Omental fat pad (tissue), 4 donors: ENCODE results near the gene CCDC85C. TPM values are rescaled to one million over a fixed set of nuclear protein-coding genes. Genes with fewer than 3 reads are reported as not detected.
A peak's percentile ranks its signal among the peaks of the same experiment; 100 is the strongest.

Experiments used
- ATAC-seq: fragments of 150-250 bp; one replicate; pipeline ENCODE4 v1.9.1; 2016; ENCODE audit warnings: mild to moderate bottlenecking, moderate library complexity; ENCODE audit not compliant: low FRiP score
- DNase-seq: peaks from one replicate; pipeline ENCODE4 v3.0.0-alpha.2; 2019; ENCODE audit warnings: low spot score
- CTCF ChIP-seq, 3 donors: fragments of 450-650 bp; IDR thresholded peaks; one replicate each; pipeline ENCODE4 v1.5.1; 2016 to 2017; ENCODE audit warnings: antibody characterized with exemption in 3 of 3, mild to moderate bottlenecking in 3 of 3, moderate library complexity in 2 of 3
- total RNA-seq, 4 donors: library from RNA; depleted of rRNA; stranded (reverse); fragments of >200 nt; gene quantifications; one replicate each; pipeline ENCODE4 v1.1.0, GENCODE V29; 2016

The CCDC85C gene
- total RNA-seq, 4 donors from 2014 or later: 3.3 to 17.7 (median 8.3) TPM

DNA sequence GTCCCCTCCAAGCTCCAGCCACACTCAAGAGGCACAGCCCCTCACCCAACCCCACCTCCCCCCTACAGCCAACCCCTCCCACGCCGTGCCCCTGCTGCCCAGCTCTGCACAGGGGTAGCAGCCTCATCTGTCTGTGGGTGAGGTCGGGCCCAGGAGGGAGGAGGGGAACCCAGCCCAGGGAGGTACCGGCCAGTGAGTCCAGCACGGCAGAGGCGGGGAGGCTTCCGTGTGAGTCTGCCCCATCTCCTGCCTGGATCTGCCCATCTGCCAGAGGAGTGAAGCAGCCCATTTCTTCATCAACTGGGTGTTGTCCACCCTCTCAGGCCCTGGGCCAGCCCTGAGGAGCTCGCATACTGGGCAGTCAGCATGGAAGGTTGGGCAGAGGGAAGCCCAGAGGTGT is 68.6 kb downstream of the CCDC85C start:
- DNase-seq (no peak), ATAC-seq (peak; percentile 81)
- TF ChIP-seq CTCF (IDR thresholded peaks at IDR 0.05): no peak

- ATAC-seq (peak; percentile 53), DNase-seq (no peak)
- TF ChIP-seq CTCF (IDR thresholded peaks at IDR 0.05): no peak
These were observed 69.1 kb downstream of the CCDC85C start for GRCh38 chr14:99534863-99535262.

DNA sequence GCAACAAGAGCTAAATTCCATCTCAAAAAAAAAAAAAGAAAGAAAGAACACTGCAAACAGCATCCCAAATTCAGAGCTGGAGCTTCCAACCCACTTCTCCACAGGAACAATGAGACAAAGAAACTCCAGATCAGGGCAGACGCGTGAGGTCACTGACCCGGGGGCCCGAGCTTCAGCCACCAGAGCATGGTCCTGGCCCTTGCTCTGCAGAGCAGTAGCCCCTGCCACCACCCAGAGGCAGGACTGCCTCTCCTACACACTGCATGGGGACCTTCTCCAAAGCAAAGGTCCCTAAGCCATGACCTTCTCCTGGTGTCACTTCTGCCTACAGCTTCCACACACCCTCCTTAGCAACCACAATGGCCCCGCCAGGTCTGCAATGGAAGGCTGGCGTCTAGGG is 69.7 kb downstream of the CCDC85C start:
- no peak for TF ChIP-seq CTCF (IDR thresholded peaks at IDR 0.05)
- no peak for ATAC-seq
- no peak for DNase-seq

DNA sequence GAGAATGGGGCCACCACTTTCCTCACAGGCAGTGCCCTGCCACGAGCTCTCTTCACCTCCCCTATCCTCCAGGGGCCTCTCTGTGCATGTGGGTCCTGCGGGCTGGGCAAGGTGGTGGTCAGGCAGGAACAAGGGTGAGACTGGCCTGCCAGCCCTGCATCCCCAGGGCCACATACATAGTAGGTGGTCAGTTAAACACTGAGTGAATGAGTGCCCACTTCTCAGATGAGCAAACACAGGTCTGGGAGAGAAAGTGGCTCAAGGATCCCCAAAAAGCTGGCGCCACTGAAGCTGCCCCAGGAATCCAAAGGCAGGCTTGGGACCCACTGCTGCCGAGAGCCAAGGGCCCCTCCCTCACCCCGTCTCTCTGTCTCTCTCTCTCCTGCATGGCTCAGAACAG is 71.7 kb downstream of the CCDC85C start:
- no peak for DNase-seq

GRCh38 chr14:99531251-99532096 is 72.5 kb downstream of the CCDC85C start:
- no peak for DNase-seq
- no peak for ATAC-seq
- TF ChIP-seq CTCF (IDR thresholded peaks at IDR 0.05): no peak

More for the DNA sequence above, 71.7 kb downstream of the CCDC85C start:
- TF ChIP-seq CTCF (IDR thresholded peaks at IDR 0.05): no peak
- no peak for ATAC-seq

GRCh38 chr14:99530407-99531155 is 73.4 kb downstream of the CCDC85C start:
- TF ChIP-seq CTCF (IDR thresholded peaks at IDR 0.05): no peak
- ATAC-seq (no peak), DNase-seq (no peak)
